ENCODE results near the gene SLC43A2. TPM values are rescaled to one million over a fixed set of nuclear protein-coding genes. Genes with fewer than 3 reads are reported as not detected.
A peak's percentile ranks its signal among the peaks of the same experiment; 100 is the strongest.

SLC43A2 gene
- total and polyA plus RNA-seq, 2 of the 13 experiments (the other 11 are each of a cell fraction or from before 2014, with no cell fraction given), result 7.3 to 20.0 TPM

DNA sequence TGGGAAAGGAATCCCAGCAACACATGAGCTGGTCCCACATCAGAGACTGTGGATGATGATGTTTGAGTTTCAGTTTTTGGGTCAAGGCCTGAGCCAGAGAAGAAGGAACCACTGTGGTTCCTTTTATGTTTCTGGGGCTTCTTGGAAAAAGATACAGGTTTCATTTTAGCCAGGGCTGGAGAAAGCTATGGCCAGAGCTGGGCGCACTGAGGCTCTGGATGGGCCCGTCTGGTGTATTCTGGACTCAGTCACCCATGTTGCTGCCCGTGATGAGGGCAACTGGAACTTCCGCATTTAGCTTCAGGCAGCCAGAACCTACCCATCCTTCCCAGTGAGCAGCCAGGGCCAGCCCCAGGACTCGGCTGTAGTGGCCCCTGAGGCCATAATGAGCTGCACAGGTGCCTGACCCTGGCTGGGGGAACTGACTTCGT is 51.0 kb downstream of the SLC43A2 start:
- FAIRE-seq, result no peak
- Histone ChIP-seq H3K9ac (ENCODE audit: insufficient read depth, low read depth, low read length) (no peak overlapping the region), H3K79me2 (ENCODE audit: insufficient read depth, low read length) (no peaks in the 10 kb centered on the region), H3K9me3 (ENCODE audit: low read length) (no peaks in the 10 kb centered on the region), H3K27me3 (ENCODE audit: control insufficient read depth in 1 of 2, insufficient read depth in 2 of 2, low read length in 2 of 2) (no peaks in the 10 kb centered on the region), H4K20me1 (ENCODE audit: insufficient read depth, low read length) (no peaks in the 10 kb centered on the region), H3K27ac (ENCODE audit: extremely low read length, insufficient read depth, low read length) (peak overlapping the region; percentile 25), H3K36me3 (replicated peaks in 1 of 2; ENCODE audit: control insufficient read depth in 1 of 2, insufficient read depth in 2 of 2, low read length in 2 of 2) (no peaks in the 10 kb centered on the region), H3K4me1 (ENCODE audit: insufficient read depth, low read length) (peaks cover 55% of the 10 kb centered on the region), H3K4me3 (replicated peaks in 1 of 3; ENCODE audit: insufficient read depth in 1 of 3, low read depth in 2 of 3, low read length in 3 of 3) (peak overlapping the region in 1 of 3 experiments; percentile 28; a peak in 1 of 6 replicates), H2AFZ (ENCODE audit: low read length) (no peak overlapping the region), H3K4me2 (ENCODE audit: low read depth, low read length) (peak overlapping the region; percentile 38)
- intact Hi-C loops (cut with micrococcal nuclease; ENCODE audit: unreplicated experiment) (no loop called here), in situ Hi-C loops (cut with HindIII; ENCODE audit: extremely low pct_ligation_motif_present, low pct_unique_long_range_greater_than_20kb) (loop anchor here (5.0 kb wide), 1 partner anchor 50 kb away; the partner anchor contains the start of gene SLC43A2)
- ATAC-seq, result peak; percentile 4; the same call in 2 of the 3 replicates
- ChIA-PET POLR2A (interaction anchor here (0.6 to 2.0 kb wide), 8 partner anchors 9 to 184 kb away, joined by 3 to 10 read pairs (median 5); partner anchors contain the start of genes RILP and SERPINF1), CTCF (ENCODE audit: low intra/inter-chr PET ratio, low total read pairs) (no interaction called here)
- no peak for DNase-seq (ENCODE audit: low spot score)
- 100% methylated on average over 1 of the region's 6 CpGs for WGBS (ENCODE audit: low lambda C conversion rate)
- BruUV-seq (replicated peaks), result no TSS peak
- TF ChIP-seq ZNF589 (CRISPR knock-in tag; conservative IDR thresholded peaks at IDR 0.05), result no peak
- no peak for TF ChIP-seq SCMH1 (CRISPR knock-in tag; IDR thresholded peaks at IDR 0.05; ENCODE audit: borderline replicate concordance)
- no peak for TF ChIP-seq EED (CRISPR knock-in tag; IDR thresholded peaks at IDR 0.05)
- no peak for TF ChIP-seq NFE2 (CRISPR knock-in tag; IDR thresholded peaks at IDR 0.05)
- TF ChIP-seq TAF1 (CRISPR knock-in tag; IDR thresholded peaks at IDR 0.05), result peak; percentile 2; the same call in 1 of the 2 replicates
- TF ChIP-seq HOXA3 (CRISPR knock-in tag; IDR thresholded peaks at IDR 0.05), result no peak
- TF ChIP-seq ZNF180 (CRISPR knock-in tag; IDR thresholded peaks at IDR 0.05; ENCODE audit: borderline replicate concordance, low read depth), result no peak
- TF ChIP-seq ZNF678 (CRISPR knock-in tag; IDR thresholded peaks at IDR 0.05), result no peak
- TF ChIP-seq, protein P1, sequence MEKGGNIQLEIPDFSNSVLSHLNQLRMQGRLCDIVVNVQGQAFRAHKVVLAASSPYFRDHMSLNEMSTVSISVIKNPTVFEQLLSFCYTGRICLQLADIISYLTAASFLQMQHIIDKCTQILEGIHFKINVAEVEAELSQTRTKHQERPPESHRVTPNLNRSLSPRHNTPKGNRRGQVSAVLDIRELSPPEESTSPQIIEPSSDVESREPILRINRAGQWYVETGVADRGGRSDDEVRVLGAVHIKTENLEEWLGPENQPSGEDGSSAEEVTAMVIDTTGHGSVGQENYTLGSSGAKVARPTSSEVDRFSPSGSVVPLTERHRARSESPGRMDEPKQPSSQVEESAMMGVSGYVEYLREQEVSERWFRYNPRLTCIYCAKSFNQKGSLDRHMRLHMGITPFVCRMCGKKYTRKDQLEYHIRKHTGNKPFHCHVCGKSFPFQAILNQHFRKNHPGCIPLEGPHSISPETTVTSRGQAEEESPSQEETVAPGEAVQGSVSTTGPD (CRISPR knock-in tag; IDR thresholded peaks at IDR 0.05), result no peak
- TF ChIP-seq, protein P2, sequence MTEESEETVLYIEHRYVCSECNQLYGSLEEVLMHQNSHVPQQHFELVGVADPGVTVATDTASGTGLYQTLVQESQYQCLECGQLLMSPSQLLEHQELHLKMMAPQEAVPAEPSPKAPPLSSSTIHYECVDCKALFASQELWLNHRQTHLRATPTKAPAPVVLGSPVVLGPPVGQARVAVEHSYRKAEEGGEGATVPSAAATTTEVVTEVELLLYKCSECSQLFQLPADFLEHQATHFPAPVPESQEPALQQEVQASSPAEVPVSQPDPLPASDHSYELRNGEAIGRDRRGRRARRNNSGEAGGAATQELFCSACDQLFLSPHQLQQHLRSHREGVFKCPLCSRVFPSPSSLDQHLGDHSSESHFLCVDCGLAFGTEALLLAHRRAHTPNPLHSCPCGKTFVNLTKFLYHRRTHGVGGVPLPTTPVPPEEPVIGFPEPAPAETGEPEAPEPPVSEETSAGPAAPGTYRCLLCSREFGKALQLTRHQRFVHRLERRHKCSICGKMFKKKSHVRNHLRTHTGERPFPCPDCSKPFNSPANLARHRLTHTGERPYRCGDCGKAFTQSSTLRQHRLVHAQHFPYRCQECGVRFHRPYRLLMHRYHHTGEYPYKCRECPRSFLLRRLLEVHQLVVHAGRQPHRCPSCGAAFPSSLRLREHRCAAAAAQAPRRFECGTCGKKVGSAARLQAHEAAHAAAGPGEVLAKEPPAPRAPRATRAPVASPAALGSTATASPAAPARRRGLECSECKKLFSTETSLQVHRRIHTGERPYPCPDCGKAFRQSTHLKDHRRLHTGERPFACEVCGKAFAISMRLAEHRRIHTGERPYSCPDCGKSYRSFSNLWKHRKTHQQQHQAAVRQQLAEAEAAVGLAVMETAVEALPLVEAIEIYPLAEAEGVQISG (CRISPR knock-in tag; IDR thresholded peaks at IDR 0.05), result no peak
- TF ChIP-seq IRF2 (CRISPR knock-in tag; IDR thresholded peaks at IDR 0.05), result no peak
- TF ChIP-seq, protein P3, sequence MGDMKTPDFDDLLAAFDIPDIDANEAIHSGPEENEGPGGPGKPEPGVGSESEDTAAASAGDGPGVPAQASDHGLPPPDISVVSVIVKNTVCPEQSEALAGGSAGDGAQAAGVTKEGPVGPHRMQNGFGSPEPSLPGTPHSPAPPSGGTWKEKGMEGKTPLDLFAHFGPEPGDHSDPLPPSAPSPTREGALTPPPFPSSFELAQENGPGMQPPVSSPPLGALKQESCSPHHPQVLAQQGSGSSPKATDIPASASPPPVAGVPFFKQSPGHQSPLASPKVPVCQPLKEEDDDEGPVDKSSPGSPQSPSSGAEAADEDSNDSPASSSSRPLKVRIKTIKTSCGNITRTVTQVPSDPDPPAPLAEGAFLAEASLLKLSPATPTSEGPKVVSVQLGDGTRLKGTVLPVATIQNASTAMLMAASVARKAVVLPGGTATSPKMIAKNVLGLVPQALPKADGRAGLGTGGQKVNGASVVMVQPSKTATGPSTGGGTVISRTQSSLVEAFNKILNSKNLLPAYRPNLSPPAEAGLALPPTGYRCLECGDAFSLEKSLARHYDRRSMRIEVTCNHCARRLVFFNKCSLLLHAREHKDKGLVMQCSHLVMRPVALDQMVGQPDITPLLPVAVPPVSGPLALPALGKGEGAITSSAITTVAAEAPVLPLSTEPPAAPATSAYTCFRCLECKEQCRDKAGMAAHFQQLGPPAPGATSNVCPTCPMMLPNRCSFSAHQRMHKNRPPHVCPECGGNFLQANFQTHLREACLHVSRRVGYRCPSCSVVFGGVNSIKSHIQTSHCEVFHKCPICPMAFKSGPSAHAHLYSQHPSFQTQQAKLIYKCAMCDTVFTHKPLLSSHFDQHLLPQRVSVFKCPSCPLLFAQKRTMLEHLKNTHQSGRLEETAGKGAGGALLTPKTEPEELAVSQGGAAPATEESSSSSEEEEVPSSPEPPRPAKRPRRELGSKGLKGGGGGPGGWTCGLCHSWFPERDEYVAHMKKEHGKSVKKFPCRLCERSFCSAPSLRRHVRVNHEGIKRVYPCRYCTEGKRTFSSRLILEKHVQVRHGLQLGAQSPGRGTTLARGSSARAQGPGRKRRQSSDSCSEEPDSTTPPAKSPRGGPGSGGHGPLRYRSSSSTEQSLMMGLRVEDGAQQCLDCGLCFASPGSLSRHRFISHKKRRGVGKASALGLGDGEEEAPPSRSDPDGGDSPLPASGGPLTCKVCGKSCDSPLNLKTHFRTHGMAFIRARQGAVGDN (CRISPR knock-in tag; IDR thresholded peaks at IDR 0.05), result peak; percentile 1
- TF ChIP-seq ZC3H4 (CRISPR knock-in tag; IDR thresholded peaks at IDR 0.05; ENCODE audit: borderline replicate concordance), result no peak
- TF ChIP-seq PCBP2 (optimal IDR thresholded peaks at IDR 0.05; ENCODE audit: low read depth, low read length, poor library complexity, severe bottlenecking), result no peak
- no peak for TF ChIP-seq ZNF7 (CRISPR knock-in tag; IDR thresholded peaks at IDR 0.05)
- TF ChIP-seq HMG20B (CRISPR knock-in tag; conservative IDR thresholded peaks at IDR 0.05), result no peak
- TF ChIP-seq ZNF256 (CRISPR knock-in tag; conservative IDR thresholded peaks at IDR 0.05), result no peak
- 0 out of 2 replicates have a peak, but pooled peaks have one; percentile 5 for TF ChIP-seq PITX1 (CRISPR knock-in tag; IDR thresholded peaks at IDR 0.05)

Data from HepG2 (cell line).